HEK293 (cell line): ENCODE measurements around the gene RAB22A.

Source experiments
- CTCF ChIA-PET: fragments of 350-600 bp; formaldehyde crosslinking; extraction: SDS; loops from one replicate; lab custom pipeline; 2021; ENCODE audit warnings: antibody characterized with exemption; lab: Yijun Ruan, JAX
- POLR2A ChIA-PET: fragments of 300-600 bp; formaldehyde crosslinking; extraction: SDS; loops from one replicate; lab custom pipeline; 2020; ENCODE audit warnings: antibody characterized with exemption, inconsistent platforms; lab: Yijun Ruan, JAX
- H3K27ac ChIP-seq: fragments of 200-500 bp; sonication (Bioruptor generic); 2 replicates; pipeline ENCODE4 v1.5.1; 2014; ENCODE audit warnings: low read depth, low read length, control low read depth, inconsistent platforms; ENCODE audit errors: extremely low read depth
- H3K36me3 ChIP-seq, 2 experiments: fragments of 200-500 bp in 1 of 2; sonication (Bioruptor generic) in 1 of 2; 1 replicate in 1 of 2; 2 replicates in 1 of 2; pipeline ENCODE4 v1.5.1; 2014 to 2017; ENCODE audit warnings: inconsistent platforms in 2 of 2, low read length in 2 of 2; ENCODE audit not compliant: control insufficient read depth in 2 of 2, insufficient read depth in 1 of 2
- H3K4me1 ChIP-seq: fragments of 200-500 bp; sonication (Bioruptor generic); 2 replicates; pipeline ENCODE4 v1.5.1; 2014; ENCODE audit warnings: mild to moderate bottlenecking, low read length, inconsistent platforms; ENCODE audit not compliant: control insufficient read depth, insufficient read depth
- H3K4me3 ChIP-seq: 2 replicates; pipeline ENCODE4 v1.5.1; 2011; ENCODE audit warnings: low read depth, mild to moderate bottlenecking, control low read depth, low read length, moderate library complexity
- H3K9me3 ChIP-seq: fragments of 200-500 bp; sonication (Bioruptor generic); 2 replicates; pipeline ENCODE4 v1.5.1; 2014; ENCODE audit warnings: low read depth, low read length, inconsistent platforms; ENCODE audit not compliant: control insufficient read depth, insufficient read depth
- KLF10 ChIP-seq: fragments of 450-650 bp; IDR thresholded peaks from 2 replicates; pipeline ENCODE4 v1.5.1; 2018; ENCODE audit warnings: missing biosample characterization, mild to moderate bottlenecking, missing genetic modification characterization
- PRDM1 ChIP-seq: fragments of 450-650 bp; formaldehyde crosslinking; IDR thresholded peaks from 2 replicates; pipeline ENCODE4; 2016; ENCODE audit warnings: missing biosample characterization, missing genetic modification characterization
- SCRT1 ChIP-seq: fragments of 450-650 bp; formaldehyde crosslinking; IDR thresholded peaks from 2 replicates; pipeline ENCODE4 v1.5.1; 2016; ENCODE audit warnings: missing biosample characterization, missing genetic modification characterization, borderline replicate concordance
- SETDB1 ChIP-seq: IDR thresholded peaks from one replicate; pipeline ENCODE4 v1.6.1; 2017; ENCODE audit warnings: mild to moderate bottlenecking, low read length, moderate library complexity, mixed read lengths; ENCODE audit not compliant: insufficient read length
- SP7 ChIP-seq: fragments of 450-650 bp; formaldehyde crosslinking; IDR thresholded peaks from 2 replicates; pipeline ENCODE4 v1.5.1; 2016; ENCODE audit warnings: missing biosample characterization, missing genetic modification characterization
- TCF7L2 ChIP-seq: IDR thresholded peaks from 2 replicates; pipeline ENCODE4 v1.6.1; 2011; ENCODE audit warnings: low read depth, mild to moderate bottlenecking, inconsistent platforms, low read length, moderate library complexity, borderline replicate concordance
- ZFP3 ChIP-seq: fragments of 450-650 bp; formaldehyde crosslinking; IDR thresholded peaks from 2 replicates; pipeline ENCODE4 v1.5.1; 2016; ENCODE audit warnings: low read depth, missing biosample characterization, missing genetic modification characterization
- ZNF112 ChIP-seq: fragments of 450-650 bp; formaldehyde crosslinking; IDR thresholded peaks from 2 replicates; pipeline ENCODE4 v1.5.0; 2017; ENCODE audit warnings: missing biosample characterization, missing genetic modification characterization
- ZNF2 ChIP-seq: fragments of 450-650 bp; formaldehyde crosslinking; IDR thresholded peaks from 2 replicates; pipeline ENCODE4 v1.5.1; 2016; ENCODE audit warnings: missing biosample characterization, missing genetic modification characterization
- ZNF416 ChIP-seq: fragments of 450-650 bp; formaldehyde crosslinking; IDR thresholded peaks from 2 replicates; pipeline ENCODE4 v1.5.1; 2016; ENCODE audit warnings: missing biosample characterization, missing genetic modification characterization
- ZNF518A ChIP-seq: fragments of 450-650 bp; formaldehyde crosslinking; conservative IDR thresholded peaks from 2 replicates; pipeline ENCODE4 v1.5.1; 2016; ENCODE audit warnings: low read depth, missing biosample characterization, missing genetic modification characterization
- ZNF521 ChIP-seq: fragments of 450-650 bp; formaldehyde crosslinking; IDR thresholded peaks from 2 replicates; pipeline ENCODE4 v1.5.1; 2017; ENCODE audit warnings: missing biosample characterization, mild to moderate bottlenecking, missing genetic modification characterization
- ZNF548 ChIP-seq: fragments of 450-650 bp; formaldehyde crosslinking; IDR thresholded peaks from 2 replicates; pipeline ENCODE4 v1.5.1; 2016; ENCODE audit warnings: missing biosample characterization, missing genetic modification characterization
- ZNF639 ChIP-seq: fragments of 450-650 bp; formaldehyde crosslinking; IDR thresholded peaks from 2 replicates; pipeline ENCODE4 v1.5.1; 2016; ENCODE audit warnings: missing biosample characterization, missing genetic modification characterization
- ZNF707 ChIP-seq: fragments of 450-650 bp; formaldehyde crosslinking; IDR thresholded peaks from 2 replicates; pipeline ENCODE4 v1.5.1; 2016; ENCODE audit warnings: missing biosample characterization, missing genetic modification characterization
- ZNF777 ChIP-seq: fragments of 450-650 bp; formaldehyde crosslinking; IDR thresholded peaks from 2 replicates; pipeline ENCODE4 v1.5.1; 2017; ENCODE audit warnings: missing biosample characterization, missing genetic modification characterization, borderline replicate concordance
- TF ChIP-seq, protein P1 (sequence below): sonication (generic); formaldehyde crosslinking; IDR thresholded peaks from 2 replicates; pipeline ENCODE4 v1.8.1; 2022; ENCODE audit warnings: mild to moderate bottlenecking, moderate library complexity, missing genetic modification reagents

The RAB22A gene

DNA sequence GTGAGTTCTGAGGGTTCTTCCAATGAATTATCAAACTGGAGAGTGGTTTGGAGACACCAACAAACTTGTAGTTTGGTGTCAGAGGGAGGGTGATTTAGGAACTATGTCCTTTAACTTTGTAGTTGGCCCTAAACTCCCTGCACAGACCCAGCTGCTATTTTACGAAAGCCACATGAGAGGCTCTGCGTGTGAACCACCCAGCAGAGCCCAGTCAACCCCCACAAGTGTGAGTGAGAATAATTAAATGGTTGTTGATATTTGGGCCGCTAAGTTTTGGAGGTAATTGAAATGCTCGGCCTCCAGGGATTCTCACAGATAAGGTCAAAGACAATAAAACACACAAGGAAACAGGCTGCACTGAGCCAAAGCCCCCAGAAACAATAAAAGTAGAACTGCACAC, 72.6 kb downstream of the RAB22A start (continued):
- TF ChIP-seq SCRT1 (tag by site-specific recombination) (no peak), ZNF416 (no peak)

DNA sequence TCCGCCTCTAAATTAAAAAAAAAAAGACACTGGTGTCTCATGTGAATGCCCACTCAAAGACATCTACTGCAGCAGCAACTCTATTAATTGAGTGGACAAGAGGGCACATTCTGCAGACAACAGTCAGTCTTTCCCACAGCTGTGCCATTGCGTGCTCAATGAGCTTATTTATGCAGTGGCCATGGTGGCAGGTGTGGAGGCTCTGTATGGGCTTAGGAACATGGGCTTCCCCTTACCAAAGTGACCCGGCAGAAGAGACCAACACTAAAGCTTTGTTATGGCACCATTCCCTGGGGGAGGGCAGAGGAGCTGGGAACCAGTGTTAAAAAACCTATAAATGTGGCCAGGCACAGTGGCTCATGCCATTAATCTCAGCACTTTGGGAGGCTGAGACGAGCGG, 75.3 kb downstream of the RAB22A start:
- TF ChIP-seq KLF10 (tag by site-specific recombination) (no peak), ZNF2 (tag by site-specific recombination) (no peak), ZNF707 (no peak), ZNF518A (tag by site-specific recombination) (no peak), SP7 (tag by site-specific recombination) (no peak), ZNF639 (tag by site-specific recombination) (no peak), ZNF112 (tag by site-specific recombination) (no peak), ZFP3 (tag by site-specific recombination) (no peak), ZNF521 (tag by site-specific recombination) (no peak), PRDM1 (no peak), ZNF548 (no peak), ZNF777 (tag by site-specific recombination) (no peak)
- TF ChIP-seq, protein P1, sequence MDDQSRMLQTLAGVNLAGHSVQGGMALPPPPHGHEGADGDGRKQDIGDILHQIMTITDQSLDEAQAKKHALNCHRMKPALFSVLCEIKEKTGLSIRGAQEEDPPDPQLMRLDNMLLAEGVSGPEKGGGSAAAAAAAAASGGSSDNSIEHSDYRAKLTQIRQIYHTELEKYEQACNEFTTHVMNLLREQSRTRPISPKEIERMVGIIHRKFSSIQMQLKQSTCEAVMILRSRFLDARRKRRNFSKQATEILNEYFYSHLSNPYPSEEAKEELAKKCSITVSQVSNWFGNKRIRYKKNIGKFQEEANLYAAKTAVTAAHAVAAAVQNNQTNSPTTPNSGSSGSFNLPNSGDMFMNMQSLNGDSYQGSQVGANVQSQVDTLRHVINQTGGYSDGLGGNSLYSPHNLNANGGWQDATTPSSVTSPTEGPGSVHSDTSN (CRISPR knock-in tag) = no peak
- ChIA-PET CTCF (no interaction called here), POLR2A (no interaction called here)
- Histone ChIP-seq H3K27ac (no peak overlapping the region), H3K4me3 (no peak overlapping the region), H3K9me3 (no peaks in the 10 kb centered on the region), H3K36me3 (peaks cover 0 to 2% of the 10 kb centered on the region in 2 experiments; a peak in 1 of 3 replicates), H3K4me1 (no peaks in the 10 kb centered on the region)

GRCh38 chr20:58388028-58388601, 78.6 kb downstream of the RAB22A start:
- POLR2A ChIA-PET = interaction anchor here (0.7 to 1.5 kb wide), 6 partner anchors 8 to 66 kb away, joined by 3 to 9 read pairs (median 4); no protein-coding TSS in a partner anchor

More at GRCh38 chr20:58388028-58388601, 78.6 kb downstream of the RAB22A start:
- Histone ChIP-seq H3K36me3 (peaks cover 0 to 33% of the 10 kb centered on the region in 2 experiments; a peak in 2 of 3 replicates), H3K4me1 (peaks cover 5% of the 10 kb centered on the region; the same call in 1 of the 2 replicates), H3K27ac (no peak overlapping the region), H3K9me3 (no peaks in the 10 kb centered on the region), H3K4me3 (no peak overlapping the region)
- TF ChIP-seq SETDB1 (peak; percentile 72), TCF7L2 (no peak), ZNF548 (no peak)
- CTCF ChIA-PET = no interaction called here
